GM18867 (cell line): ENCODE measurements around the gene SHISA4.
"Not testable (repeated sequence)": the region's sequence is repeated elsewhere in the genome, so short reads cannot be mapped to it uniquely, and the experiment has no call there.

ENCODE experiments used
- ATAC-seq: cut with Tn5 transposase; IDR thresholded peaks from one replicate; pipeline ENCODE4 v1.9.1; 2021; ENCODE audit warnings: mild to moderate bottlenecking, moderate library complexity; ENCODE audit not compliant: unreplicated experiment

Gene SHISA4

DNA sequence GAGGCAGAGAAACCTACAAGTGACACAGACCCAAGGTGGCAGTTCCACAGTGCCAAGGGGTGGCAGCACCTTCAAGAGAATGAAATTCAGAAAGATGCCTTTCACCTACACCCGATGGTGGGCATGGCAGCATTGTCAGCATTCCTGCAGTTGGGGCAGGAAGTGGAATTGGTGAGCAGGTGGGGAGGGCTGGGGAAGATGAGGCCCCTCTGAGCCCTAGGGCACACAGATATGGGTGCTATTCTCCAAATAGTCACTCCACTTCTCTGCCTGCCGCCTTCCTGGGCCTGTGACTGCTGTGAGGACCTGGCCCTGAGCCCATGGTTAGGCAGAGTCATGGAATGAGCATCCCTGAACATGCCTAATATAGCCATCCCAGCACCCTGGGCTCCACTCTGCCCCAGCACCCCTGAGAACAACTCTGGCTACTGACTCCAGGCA is 8.3 kb downstream of the SHISA4 start:
- no peak for ATAC-seq

DNA sequence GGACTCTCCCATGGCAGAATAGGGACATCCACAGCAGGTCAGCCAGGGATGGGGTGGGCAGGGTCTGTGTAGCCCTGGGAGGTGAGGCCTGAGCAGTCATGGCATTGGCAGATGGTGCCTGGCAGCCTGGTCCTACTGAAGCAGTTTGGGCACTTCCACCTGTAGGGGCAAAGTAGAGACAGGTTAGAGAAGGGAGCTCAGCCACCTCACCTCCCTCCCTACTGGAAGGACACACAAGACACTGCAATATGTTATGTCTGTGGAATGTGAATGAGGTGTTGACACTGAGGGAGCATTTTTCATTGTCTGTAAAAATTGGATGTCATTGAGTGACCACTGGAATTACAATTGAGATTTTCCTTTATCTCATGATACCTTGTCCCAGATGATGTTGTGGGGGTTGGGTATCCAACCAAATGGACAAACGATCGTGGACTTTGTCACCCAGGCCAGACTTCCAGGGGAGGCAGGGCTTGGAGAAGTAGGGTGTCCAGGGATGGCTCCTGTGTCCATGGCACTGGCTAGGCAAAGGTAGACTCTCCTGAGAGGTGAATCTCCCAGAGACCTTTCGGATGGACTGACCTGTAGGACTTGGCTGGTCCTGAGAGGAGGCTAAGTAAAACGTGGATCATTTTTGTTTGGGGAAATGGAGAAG is 9.7 kb downstream of the SHISA4 start:
- no peak for ATAC-seq

DNA sequence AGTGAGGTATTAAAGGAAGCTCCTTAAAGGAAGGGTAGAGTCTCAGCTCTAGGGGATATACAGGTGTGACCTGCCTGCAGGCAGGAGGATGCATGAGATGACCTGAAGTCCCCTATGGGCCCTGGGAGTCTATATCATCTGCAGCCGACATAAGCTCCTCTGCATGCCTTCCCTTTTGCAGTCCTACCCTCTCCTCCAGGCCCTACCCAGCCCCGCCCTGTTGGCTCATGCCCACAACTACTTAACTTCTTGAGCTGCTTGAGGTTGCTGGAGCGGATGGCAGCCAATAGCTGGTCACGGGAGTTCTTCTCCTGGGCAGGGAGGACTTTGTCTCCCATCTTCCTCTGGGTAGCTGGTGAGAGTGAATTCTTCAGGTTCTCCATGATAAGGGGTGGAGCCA is 10.3 kb downstream of the SHISA4 start:
- no peak for ATAC-seq

DNA sequence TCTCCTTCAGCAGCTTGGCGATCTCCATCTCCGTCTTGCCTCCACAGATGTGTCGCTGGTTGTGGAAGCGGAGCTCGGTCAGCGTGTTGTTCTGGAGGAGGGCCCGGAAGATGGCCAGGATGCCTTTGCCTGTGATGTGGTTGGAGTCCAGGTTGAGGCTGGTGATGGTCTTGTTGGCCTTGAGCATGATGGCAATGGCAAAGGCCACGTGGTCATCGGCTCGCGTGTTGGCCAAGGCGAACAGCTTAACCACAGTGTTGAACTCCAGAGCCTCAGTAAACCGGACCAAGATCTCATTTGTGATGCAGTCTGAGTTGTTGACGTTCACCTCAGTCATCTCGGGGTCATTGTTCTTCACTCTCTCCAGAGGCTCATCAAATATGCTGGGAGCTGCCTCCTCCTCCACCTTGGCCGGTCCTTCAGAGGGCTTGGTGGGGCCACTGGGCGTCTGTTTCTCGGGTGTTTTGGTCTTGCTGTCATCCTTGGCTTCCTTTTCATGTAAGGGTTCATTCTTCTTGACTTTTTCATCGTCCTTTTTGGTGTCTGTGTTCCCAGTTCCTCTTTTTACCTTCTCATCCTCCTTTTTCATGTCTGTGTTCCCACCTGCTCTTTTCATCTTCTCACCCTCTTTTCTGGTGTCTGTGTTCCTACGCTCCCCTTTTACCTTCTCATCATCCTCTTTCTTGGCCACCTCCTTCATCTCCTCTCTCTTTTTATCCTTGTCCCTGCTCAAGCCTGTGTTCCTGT is 11.2 kb downstream of the SHISA4 start:
- ATAC-seq, result no peak

DNA sequence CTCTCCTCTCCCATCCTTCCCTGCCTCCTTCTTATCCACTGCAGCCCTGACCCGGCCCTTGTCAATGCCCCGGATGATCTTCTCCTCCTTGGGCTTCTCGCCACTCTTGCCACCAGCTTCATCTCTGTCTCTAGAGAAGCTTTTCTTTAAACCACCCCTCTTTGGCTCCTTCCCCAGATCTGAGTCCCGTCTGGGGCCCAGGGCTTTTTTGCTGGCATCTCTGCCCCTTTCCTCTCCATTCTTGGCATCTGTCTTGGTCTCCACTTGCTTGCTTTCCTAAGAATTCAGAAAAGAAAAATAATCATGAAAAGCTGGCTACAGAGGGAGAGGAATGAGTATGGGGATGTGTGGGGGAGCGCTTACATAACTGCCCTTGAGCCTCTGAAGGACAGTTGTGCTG is 11.8 kb downstream of the SHISA4 start:
- ATAC-seq, result no peak

DNA sequence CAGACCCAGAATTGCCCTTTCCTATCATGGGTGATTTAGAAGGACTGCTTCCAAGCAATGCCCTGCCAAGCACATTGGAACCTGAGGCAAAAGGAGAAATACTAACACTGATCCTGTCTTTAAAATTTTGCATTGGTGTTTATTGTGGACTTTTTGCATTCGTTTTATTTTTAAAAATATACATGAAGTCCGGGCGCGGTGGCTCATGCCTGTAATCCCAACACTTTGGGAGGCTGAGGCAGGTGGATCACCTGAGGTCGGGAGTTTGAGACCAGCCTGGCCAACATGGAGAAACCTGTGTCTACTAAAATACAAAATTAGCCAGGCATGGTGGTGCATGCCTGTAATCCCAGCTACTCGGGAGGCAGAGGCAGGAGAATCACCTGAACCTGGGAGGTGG is 12.3 kb downstream of the SHISA4 start:
- not testable (repeated sequence) for ATAC-seq

DNA sequence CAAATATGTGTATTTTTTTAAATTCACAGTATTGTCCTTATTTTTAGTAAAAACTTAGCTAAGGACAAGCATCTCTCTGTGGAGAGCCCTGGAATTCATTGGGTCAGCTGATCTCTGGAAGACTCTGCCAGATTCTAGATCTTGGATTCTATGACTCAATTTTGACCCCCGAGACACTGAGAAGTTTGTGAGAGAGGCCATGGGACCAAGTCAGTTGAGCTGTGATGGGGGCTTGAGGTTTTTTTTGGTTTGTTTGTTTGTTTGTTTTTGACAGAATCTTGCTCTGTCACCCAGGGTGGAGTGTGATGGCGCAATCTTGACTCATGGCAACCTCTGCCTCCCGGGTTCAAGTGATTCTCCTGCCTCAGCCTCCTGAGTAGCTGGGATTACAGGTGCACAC is 13.5 kb downstream of the SHISA4 start:
- ATAC-seq, result no peak

DNA sequence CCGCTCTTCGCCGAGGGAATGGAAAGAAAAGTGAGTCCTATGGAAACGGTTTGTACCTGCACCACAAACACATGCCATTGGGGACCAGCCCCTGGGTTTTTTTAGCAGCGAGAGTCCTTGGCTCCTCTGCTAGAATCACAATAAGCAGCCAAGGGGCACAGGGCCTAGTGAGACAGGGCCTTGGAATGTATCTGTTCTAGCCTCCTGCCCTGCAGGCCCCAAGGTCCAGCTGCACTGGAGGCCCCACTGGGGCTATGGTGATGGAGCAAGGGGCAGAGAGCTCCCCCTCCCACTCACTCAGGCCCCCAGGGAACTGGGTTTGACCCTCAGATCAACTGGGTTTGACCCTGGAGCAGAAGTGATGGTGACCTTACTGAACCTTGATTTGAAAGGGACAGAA is 14.4 kb downstream of the SHISA4 start:
- ATAC-seq, result no peak

DNA sequence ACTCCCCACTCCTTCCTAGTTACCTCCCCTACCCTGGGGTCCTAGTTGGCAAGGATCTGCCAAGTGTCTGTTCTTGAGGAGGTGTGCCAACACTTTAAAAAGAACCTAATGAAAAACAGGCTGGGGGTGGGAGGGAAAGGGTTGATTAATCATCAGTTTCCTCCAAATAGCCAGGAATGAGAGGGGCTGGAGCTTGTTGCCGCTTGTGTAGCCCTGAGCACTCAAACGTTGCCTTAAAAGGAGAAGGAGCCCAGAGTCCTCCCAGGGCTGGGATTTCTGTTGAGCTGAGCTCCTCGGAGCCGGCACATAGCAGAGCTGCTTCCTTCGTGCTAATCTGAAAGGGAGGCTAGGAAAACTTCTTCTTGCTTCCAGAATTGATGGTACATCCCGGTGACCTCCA is 15.9 kb downstream of the SHISA4 start:
- no peak for ATAC-seq

DNA sequence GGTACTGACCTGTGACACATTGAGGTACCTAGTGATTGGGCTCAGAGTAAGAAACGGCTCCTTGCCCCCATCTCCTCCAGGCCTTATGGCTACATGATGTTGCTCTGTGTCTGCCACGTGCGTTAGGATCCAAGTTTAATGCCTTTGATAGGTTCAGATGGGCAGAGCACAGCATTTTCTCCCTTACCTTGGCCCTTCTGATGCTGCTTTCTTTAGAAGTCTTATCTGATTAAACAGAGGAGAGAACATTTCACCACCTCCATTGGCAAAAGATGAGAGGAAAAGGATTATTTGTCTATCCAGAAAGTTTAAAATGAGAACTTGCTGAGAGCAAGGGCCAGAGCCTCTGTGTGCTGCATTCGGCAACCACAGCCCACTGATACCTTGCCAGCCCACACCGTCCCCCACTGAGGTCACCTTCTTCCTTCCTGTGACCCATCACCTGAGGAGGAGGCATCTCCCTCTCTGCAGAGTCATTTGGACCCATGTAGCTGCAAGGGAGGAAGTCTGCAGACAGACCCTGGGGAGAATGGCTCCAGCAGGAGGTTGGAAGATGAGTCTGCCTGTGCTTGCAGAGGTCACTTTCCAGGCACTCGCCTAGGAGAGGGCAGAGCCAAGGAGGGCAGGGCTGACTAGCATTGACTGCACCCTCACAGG is 16.7 kb downstream of the SHISA4 start:
- no peak for ATAC-seq

DNA sequence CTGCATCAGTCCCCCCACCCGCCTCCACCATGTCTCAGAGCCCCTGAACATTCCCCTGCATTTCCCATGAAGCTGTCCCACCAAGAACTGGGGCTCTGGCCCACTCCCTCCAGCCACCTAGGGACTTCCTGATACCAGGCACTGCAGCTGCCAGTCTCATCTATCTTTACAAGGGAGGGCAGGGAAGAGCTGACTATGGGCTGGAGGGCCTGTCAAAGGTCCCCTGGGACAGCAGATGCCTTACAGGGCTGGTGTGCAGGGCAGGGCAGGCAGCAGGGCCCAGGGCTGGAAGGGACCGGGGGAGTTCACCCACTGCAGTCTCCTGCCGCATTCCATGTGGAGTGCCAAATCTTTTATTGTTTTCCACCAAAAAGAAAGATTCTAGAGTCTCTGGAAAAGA is 17.6 kb downstream of the SHISA4 start:
- no peak for ATAC-seq

DNA sequence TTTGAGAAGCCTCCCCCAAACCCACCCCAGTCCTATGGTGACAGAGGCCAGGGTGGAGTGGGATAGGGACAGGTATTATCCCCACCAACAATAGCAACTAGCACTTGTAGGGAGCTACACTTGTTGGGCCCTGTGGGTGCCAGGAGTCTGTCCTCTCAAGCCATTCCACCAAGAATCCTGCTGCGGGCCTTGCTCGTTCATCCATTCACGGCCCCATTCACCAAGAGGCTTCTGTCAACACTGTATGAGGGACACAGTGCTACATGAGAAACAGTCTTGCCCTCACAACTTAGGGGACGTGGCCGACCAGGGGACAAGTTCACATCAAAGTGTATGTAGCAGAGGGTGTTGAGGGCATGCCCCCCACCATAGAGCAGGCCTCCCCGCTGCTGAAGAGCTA is 18.9 kb downstream of the SHISA4 start:
- ATAC-seq, result no peak

DNA sequence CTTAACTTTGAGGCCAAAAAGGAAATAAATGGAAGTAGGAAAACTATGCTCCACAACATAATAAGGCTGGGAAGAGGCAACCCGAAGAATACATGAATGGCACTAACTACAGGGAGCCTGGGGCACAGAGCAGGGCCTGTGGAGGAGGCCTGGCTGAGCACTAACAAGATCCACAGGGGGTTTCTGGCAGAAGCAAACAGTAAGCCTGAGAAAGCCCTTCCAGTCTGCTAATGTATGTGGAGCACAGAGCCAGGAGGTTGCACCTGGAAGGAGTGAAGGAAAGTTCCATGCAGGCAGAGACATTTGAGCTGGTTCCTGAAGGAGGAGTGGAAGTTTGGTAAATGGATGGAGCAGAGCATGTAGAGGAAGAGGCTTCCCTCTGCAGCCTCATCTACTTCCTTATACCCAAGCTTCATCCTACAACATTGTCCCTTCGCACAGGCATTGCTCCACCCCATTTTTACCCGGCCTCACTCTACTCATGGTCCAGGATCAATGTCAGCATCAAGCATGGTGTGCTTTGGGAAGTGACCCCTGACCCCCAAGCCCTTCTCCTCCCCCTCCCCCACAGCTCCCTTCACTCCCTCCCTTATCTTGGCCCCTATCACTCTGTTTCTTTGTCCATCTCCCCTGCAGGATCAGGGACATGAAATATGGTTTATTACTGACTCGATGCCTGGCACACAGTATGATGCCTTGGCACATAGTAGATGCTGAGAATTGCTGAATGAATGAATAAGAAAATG is 23.3 kb downstream of the SHISA4 start:
- ATAC-seq, result no peak

DNA sequence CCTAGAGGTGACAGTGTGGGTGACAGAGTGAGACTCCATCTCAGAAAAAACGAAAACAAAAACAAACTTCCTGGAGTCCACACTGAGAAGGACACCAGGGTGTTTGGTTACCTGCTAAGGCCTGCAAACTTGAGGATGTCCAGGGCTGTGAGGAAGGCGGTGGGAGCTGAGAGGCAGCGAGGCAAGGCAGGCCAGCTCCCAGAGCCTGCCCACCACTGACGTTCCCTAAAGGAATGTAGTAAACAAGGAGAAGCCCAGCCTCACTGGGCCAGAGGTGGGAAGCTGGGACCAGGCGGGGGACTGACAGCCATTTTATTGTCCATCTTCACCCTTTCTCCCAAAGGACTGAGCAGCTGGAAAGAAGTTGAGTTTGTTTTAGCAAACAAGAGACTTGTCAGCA is 24.1 kb downstream of the SHISA4 start:
- ATAC-seq, result no peak

DNA sequence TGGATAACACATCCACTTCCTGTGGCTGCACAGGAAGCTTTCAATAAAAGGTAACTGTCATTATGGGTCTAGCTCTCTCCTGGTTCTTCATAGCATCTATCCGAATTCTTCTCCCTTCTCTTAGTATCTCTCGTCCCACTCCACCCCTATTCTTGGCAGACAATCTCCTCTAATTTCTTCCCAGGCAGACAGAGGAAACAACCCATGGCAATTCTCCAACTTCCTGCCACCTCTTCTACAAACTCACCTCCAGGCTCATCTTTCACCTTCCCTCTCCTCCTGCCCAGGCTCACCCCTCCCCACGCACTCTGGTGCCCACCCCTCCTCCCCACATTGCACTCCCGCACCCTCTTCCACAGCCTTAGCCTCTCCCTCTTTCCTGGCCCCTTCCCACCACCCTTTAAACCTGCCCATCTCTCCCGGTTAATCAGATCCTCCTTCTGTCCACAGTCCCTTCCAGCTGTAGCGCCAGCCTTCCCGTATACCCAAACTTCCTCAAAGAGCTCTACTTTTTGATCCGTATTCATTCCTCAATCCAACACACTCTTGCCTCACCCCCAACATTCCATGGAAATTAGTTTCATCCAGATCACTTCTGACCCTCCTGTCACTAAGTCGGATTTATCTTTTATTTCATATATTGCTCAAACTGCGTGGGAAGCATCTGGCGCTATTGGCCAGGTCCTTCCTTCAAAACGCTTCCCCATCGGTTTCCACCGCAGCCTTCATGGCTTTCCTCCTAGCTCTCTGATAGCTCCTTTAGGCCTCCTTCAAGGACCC is 25.9 kb downstream of the SHISA4 start:
- no peak for ATAC-seq

DNA sequence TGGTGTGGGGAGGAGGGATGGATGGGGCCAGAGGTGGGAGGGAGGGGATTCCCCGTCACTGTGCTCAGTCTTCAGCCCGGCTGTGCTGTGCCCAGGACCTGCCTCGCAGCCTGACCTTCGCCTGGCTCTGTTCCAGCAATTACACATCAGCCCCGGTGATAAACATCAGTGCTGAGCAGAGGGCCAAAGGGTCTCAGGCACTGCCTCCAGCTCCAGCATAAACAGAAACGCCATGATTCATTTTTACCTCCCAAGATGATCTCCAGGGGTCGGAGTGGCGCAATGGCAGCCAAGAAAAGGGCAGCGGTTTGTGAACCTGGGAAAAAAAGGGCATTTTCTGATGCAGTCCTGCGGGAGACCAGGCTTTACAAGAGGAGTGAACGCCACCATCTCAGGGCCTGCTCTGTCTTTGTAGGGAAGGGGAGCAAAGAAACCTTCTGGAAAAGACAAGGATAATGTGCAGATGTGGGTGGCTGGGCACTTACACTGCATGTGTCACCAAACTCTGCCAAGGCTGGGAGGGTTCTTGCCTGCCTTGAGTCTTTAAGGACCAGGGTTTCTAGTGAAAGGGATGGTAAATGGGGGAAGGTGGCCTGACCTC is 28.1 kb downstream of the SHISA4 start:
- ATAC-seq, result peak; percentile 46

DNA sequence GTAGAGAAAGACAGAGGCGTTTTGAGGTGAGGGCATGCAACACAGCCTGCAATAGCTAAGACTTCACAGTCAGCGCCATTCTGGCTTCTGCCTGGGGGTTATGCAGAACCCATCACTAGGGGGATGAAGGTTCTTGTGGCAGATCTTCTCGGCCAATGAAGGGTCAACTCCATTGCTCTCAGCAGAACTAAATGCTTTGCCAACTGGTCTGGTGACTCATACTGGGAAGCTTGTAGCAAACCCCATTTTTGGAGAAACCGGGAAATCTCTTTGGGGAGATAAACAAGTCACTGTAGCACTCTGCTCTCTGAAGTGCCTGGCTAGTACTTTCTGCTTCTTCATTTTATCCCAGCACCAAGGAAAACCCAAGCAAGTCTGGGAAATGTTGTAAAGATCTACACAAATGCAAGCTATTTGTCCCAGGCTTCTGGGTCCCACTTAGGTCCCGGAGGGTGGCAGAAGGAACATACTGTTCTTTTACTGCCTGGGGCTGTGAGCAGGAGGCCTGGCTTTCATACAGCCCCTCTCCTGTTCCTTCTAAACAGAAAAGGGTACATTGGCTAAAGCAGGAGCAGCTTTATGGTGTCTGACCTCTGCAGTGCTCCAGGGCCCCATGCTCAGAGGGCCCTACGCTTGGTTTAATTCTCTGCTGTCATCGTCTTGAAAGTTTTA is 28.8 kb downstream of the SHISA4 start:
- ATAC-seq, result no peak

DNA sequence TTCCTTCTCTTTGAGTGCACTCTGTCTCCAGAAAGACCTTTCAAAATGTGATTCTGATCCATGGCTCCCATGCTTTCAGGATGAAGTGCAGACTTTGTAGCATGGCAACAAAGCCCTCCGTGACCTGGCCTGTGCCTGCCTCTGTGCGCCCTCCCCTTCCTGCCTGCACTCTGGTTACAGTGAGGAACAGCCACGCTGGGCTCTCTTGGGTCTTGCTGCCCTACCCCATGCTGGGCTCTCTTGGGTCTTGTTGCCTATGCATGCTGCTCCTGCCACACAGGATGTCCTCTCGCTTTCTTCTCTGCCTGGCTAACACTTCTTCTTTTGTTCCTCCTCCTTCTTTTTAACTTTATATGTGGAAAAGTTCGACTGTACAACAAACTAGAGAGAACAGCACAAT is 29.6 kb downstream of the SHISA4 start:
- ATAC-seq, result no peak

DNA sequence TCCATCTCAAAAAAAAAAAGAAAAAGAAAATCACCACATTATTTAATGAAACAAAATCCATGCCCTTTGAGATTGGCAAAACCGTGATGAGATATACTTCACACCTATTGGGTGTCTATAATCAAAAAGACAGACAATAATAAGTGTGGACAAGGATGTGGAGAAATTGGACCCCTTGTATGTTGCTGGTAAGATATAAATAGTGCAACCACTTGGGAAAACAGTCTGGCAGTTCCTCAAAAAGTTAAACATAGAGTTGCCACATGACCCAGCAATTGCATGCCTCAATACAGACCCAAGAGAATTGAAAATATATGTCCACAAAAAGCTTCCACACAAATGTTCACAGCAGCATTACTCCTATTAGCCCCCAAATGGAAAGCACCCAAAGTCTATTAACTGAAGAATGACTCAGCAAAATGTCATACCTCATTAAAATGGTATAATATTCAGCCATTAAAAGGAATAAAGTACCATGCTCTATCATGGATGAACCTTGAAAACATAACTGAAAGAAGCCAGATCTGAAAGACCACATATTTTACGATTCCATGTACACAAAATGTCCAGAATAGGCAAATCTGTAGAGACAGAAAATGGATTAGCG is 33.4 kb downstream of the SHISA4 start:
- ATAC-seq, result no peak

DNA sequence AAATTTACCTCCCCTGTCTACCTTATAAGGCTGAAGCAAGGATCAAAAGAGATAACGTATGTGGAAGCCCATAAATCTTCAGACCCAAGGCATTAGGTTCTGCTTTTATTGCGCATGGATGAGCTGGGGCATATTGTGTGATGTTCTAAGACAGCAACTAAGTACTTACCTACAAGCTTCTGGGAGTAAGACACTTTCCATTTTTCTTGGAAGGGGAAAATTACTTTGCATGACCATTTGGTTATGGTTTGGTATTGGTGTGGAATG is 36.5 kb downstream of the SHISA4 start:
- no peak for ATAC-seq
